ENCODE measurements around the gene ST8SIA4.
A peak's percentile ranks its signal among the peaks of the same experiment; 100 is the strongest.
"Not testable (repeated sequence)": the region's sequence is repeated elsewhere in the genome, so short reads cannot be mapped to it uniquely, and the experiment has no call there.

Gene ST8SIA4

GRCh38 chr5:100789694-100790093 is 113.4 kb downstream of the ST8SIA4 start:
- Histone ChIP-seq H3K36me3 (ENCODE audit: control insufficient read depth, insufficient read depth, low read length) (no peaks in the 10 kb centered on the region), H3K9me3 (ENCODE audit: control insufficient read depth, low read length) (no peaks in the 10 kb centered on the region), H3K4me1 (ENCODE audit: control insufficient read depth, insufficient read depth, low read length) (peaks cover 6% of the 10 kb centered on the region), H3K27ac (ENCODE audit: insufficient read depth, low read depth, low read length, poor library complexity, severe bottlenecking) (no peak overlapping the region), H3K4me3 (ENCODE audit: insufficient read depth, low read depth, low read length) (no peak overlapping the region), H3K27me3 (ENCODE audit: control insufficient read depth, insufficient read depth, low read length, poor library complexity, severe bottlenecking) (no peaks in the 10 kb centered on the region)
- WGBS, 2 experiments, result 50 to 83% methylated on average over 2 to 5 of the region's 5 CpGs

DNA sequence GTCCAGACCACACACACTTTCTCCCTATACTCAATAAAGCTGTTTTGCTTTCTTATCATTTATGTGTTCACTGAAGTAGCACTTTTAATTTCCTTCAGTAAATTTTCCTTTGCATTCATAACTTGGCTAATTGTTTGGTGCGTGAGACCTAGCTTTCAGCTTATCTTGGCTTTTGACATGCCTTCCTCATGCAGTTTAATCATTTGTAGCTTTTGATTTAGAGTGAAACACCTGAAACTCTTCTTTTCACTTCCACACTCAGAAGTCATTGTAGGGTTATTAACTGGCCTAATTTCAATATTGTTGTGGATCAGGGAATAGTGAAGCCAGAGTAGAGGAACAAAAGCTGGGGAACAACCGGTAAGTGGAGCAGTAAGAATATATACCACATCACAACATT is 114.7 kb downstream of the ST8SIA4 start:
- Histone ChIP-seq H3K36me3 (ENCODE audit: control insufficient read depth, insufficient read depth, low read length) (no peaks in the 10 kb centered on the region), H3K4me1 (ENCODE audit: control insufficient read depth, insufficient read depth, low read length) (peaks cover 6% of the 10 kb centered on the region), H3K27ac (ENCODE audit: insufficient read depth, low read depth, low read length, poor library complexity, severe bottlenecking) (no peak overlapping the region), H3K9me3 (ENCODE audit: control insufficient read depth, low read length) (no peaks in the 10 kb centered on the region), H3K4me3 (ENCODE audit: insufficient read depth, low read depth, low read length) (no peak overlapping the region), H3K27me3 (ENCODE audit: control insufficient read depth, insufficient read depth, low read length, poor library complexity, severe bottlenecking) (no peaks in the 10 kb centered on the region)
- WGBS, 2 experiments, result 89 to 100% methylated on average over 2 of the region's 2 CpGs

- WGBS, 2 experiments, result 83 to 96% methylated on average over 1 to 2 of the region's 2 CpGs
- H3K9me3 ChIP-seq (ENCODE audit: control insufficient read depth, low read length), result no peaks in the 10 kb centered on the region
- H3K36me3 ChIP-seq (ENCODE audit: control insufficient read depth, insufficient read depth, low read length), result no peaks in the 10 kb centered on the region
- no peaks in the 10 kb centered on the region for H3K27me3 ChIP-seq (ENCODE audit: control insufficient read depth, insufficient read depth, low read length, poor library complexity, severe bottlenecking)
- no peak overlapping the region for H3K4me3 ChIP-seq (ENCODE audit: insufficient read depth, low read depth, low read length)
- H3K27ac ChIP-seq (ENCODE audit: insufficient read depth, low read depth, low read length, poor library complexity, severe bottlenecking), result no peak overlapping the region
- peaks cover 6% of the 10 kb centered on the region for H3K4me1 ChIP-seq (ENCODE audit: control insufficient read depth, insufficient read depth, low read length)
Measured at GRCh38 chr5:100787648-100788047, 115.4 kb downstream of the ST8SIA4 start.

GRCh38 chr5:100785536-100785935 is 117.5 kb downstream of the ST8SIA4 start:
- H3K27me3 ChIP-seq (ENCODE audit: control insufficient read depth, insufficient read depth, low read length, poor library complexity, severe bottlenecking); H3K4me1 ChIP-seq (ENCODE audit: control insufficient read depth, insufficient read depth, low read length); H3K4me3 ChIP-seq (ENCODE audit: insufficient read depth, low read depth, low read length); H3K9me3 ChIP-seq (ENCODE audit: control insufficient read depth, low read length); H3K36me3 ChIP-seq (ENCODE audit: control insufficient read depth, insufficient read depth, low read length); H3K27ac ChIP-seq (ENCODE audit: insufficient read depth, low read depth, low read length, poor library complexity, severe bottlenecking): not testable (repeated sequence)
- 96 to 97% methylated on average over 17 to 19 of the region's 19 CpGs for WGBS, 2 experiments

GRCh38 chr5:100780376-100780870 is 122.7 kb downstream of the ST8SIA4 start:
- no peak overlapping the region for H3K27ac ChIP-seq (ENCODE audit: insufficient read depth, low read depth, low read length, poor library complexity, severe bottlenecking)
- no peaks in the 10 kb centered on the region for H3K36me3 ChIP-seq (ENCODE audit: control insufficient read depth, insufficient read depth, low read length)
- no peaks in the 10 kb centered on the region for H3K9me3 ChIP-seq (ENCODE audit: control insufficient read depth, low read length)
- H3K4me3 ChIP-seq (ENCODE audit: insufficient read depth, low read depth, low read length), result no peak overlapping the region
- WGBS, 2 experiments, result 94 to 97% methylated on average over 4 of the region's 4 CpGs
- no peaks in the 10 kb centered on the region for H3K27me3 ChIP-seq (ENCODE audit: control insufficient read depth, insufficient read depth, low read length, poor library complexity, severe bottlenecking)
- H3K4me1 ChIP-seq (ENCODE audit: control insufficient read depth, insufficient read depth, low read length), result no peaks in the 10 kb centered on the region

GRCh38 chr5:100779669-100780375 is 123.3 kb downstream of the ST8SIA4 start:
- WGBS, 2 experiments, result 99 to 100% methylated on average over 6 to 7 of the region's 7 CpGs
- Histone ChIP-seq H3K9me3 (ENCODE audit: control insufficient read depth, low read length) (no peaks in the 10 kb centered on the region), H3K27ac (ENCODE audit: insufficient read depth, low read depth, low read length, poor library complexity, severe bottlenecking) (no peak overlapping the region), H3K4me3 (ENCODE audit: insufficient read depth, low read depth, low read length) (no peak overlapping the region), H3K27me3 (ENCODE audit: control insufficient read depth, insufficient read depth, low read length, poor library complexity, severe bottlenecking) (no peaks in the 10 kb centered on the region), H3K4me1 (ENCODE audit: control insufficient read depth, insufficient read depth, low read length) (no peaks in the 10 kb centered on the region), H3K36me3 (ENCODE audit: control insufficient read depth, insufficient read depth, low read length) (no peaks in the 10 kb centered on the region)

- no peaks in the 10 kb centered on the region for H3K9me3 ChIP-seq (ENCODE audit: control insufficient read depth, low read length)
- H3K4me1 ChIP-seq (ENCODE audit: control insufficient read depth, insufficient read depth, low read length), result peaks cover 7% of the 10 kb centered on the region
- H3K36me3 ChIP-seq (ENCODE audit: control insufficient read depth, insufficient read depth, low read length), result no peaks in the 10 kb centered on the region
- H3K27ac ChIP-seq (ENCODE audit: insufficient read depth, low read depth, low read length, poor library complexity, severe bottlenecking), result no peak overlapping the region
- H3K4me3 ChIP-seq (ENCODE audit: insufficient read depth, low read depth, low read length), result no peak overlapping the region
- no peaks in the 10 kb centered on the region for H3K27me3 ChIP-seq (ENCODE audit: control insufficient read depth, insufficient read depth, low read length, poor library complexity, severe bottlenecking)
- WGBS, 2 experiments, result 93 to 95% methylated on average over 4 of the region's 4 CpGs
Measured at GRCh38 chr5:100777680-100778300, 125.3 kb downstream of the ST8SIA4 start.

DNA sequence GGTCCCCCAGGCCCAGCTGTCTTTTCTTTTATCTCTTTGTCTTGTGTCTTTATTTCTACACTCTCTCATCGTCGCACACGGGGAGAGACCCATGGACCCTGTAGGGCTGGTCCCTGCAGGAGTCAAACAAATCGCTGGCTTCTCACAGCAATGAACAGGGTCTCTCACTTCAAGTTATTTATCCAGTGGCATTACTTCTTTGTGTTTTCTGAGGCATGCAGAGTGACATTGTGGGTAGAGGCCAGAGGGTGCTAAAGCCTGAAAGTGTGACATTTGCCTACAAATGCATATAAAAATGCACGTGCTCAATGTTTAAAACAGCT is 127.6 kb downstream of the ST8SIA4 start:
- Histone ChIP-seq H3K27me3 (ENCODE audit: control insufficient read depth, insufficient read depth, low read length, poor library complexity, severe bottlenecking) (no peaks in the 10 kb centered on the region), H3K4me3 (ENCODE audit: insufficient read depth, low read depth, low read length) (no peak overlapping the region)
- 19 to 26% methylated on average over 5 of the region's 5 CpGs for WGBS, 2 experiments

DNA sequence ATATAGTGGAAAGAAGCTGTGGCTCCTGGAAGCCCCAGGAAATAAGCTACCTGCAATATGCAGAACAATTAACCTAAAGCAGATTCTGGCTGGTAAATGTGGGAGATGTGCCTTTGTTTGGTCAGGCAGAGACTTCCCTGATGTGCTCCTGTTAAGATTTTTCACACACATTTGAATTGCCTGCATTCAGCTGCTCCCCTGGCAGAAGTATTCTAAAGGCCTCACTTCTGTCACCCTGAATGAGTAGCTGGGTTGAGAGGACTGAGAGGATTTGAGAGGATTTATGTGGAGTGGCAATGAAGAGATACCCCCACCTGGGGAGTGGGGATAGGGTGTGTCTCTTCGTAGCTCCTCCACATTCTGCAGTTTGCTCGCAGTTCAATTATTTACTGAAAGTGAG is 130.5 kb downstream of the ST8SIA4 start:
- H3K9me3 ChIP-seq (ENCODE audit: control insufficient read depth, low read length), result no peaks in the 10 kb centered on the region
- H3K27ac ChIP-seq (ENCODE audit: insufficient read depth, low read depth, low read length, poor library complexity, severe bottlenecking), result peak overlapping the region; percentile 65
- WGBS, 2 experiments, result 30 to 44% methylated on average over 2 of the region's 2 CpGs
- no peaks in the 10 kb centered on the region for H3K36me3 ChIP-seq (ENCODE audit: control insufficient read depth, insufficient read depth, low read length)
- H3K4me1 ChIP-seq (ENCODE audit: control insufficient read depth, insufficient read depth, low read length), result peaks cover 22% of the 10 kb centered on the region
- no peaks in the 10 kb centered on the region for H3K27me3 ChIP-seq (ENCODE audit: control insufficient read depth, insufficient read depth, low read length, poor library complexity, severe bottlenecking)
- H3K4me3 ChIP-seq (ENCODE audit: insufficient read depth, low read depth, low read length), result no peak overlapping the region

More for the DNA sequence above, 127.6 kb downstream of the ST8SIA4 start:
- Histone ChIP-seq H3K4me1 (ENCODE audit: control insufficient read depth, insufficient read depth, low read length) (peaks cover 22% of the 10 kb centered on the region), H3K36me3 (ENCODE audit: control insufficient read depth, insufficient read depth, low read length) (no peaks in the 10 kb centered on the region), H3K9me3 (ENCODE audit: control insufficient read depth, low read length) (no peaks in the 10 kb centered on the region), H3K27ac (ENCODE audit: insufficient read depth, low read depth, low read length, poor library complexity, severe bottlenecking) (peak overlapping the region; percentile 9)

DNA sequence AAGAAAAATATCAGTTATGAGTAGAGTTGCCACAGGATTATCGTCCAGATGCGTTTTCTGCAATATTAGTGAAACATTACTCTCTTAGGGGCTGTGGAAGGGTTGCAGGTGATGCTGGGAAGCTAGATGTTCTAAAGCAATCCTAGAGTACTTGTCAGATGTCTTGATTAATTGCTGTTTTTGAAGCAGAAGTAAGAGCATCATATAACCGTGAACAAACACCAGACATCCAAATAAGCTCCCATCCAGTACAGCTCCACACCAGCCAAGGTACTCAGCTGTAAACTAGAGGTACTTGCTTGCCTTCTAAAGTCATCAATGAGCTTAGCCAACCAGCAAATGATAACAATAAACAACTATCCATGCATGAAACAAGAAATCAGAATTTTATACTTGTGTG is 131.1 kb downstream of the ST8SIA4 start:
- Histone ChIP-seq H3K4me1 (ENCODE audit: control insufficient read depth, insufficient read depth, low read length) (peaks cover 22% of the 10 kb centered on the region), H3K36me3 (ENCODE audit: control insufficient read depth, insufficient read depth, low read length) (no peaks in the 10 kb centered on the region), H3K9me3 (ENCODE audit: control insufficient read depth, low read length) (no peaks in the 10 kb centered on the region), H3K4me3 (ENCODE audit: insufficient read depth, low read depth, low read length) (no peak overlapping the region), H3K27me3 (ENCODE audit: control insufficient read depth, insufficient read depth, low read length, poor library complexity, severe bottlenecking) (no peaks in the 10 kb centered on the region), H3K27ac (ENCODE audit: insufficient read depth, low read depth, low read length, poor library complexity, severe bottlenecking) (peak overlapping the region; percentile 65)
- WGBS, 2 experiments, result 87 to 97% methylated on average over 3 of the region's 3 CpGs

Measured in ectodermal cell (in vitro differentiated cells).